WTC11 (cell line): ENCODE measurements around the gene ILDR2. TPM values are rescaled to one million over a fixed set of nuclear protein-coding genes. Genes with fewer than 3 reads are reported as not detected.

ENCODE experiments used
- ATAC-seq: fragments of 200-7000 bp; cut with Tn5 transposase; 2 replicates; pipeline ENCODE4 v1.10.0; 2021; ENCODE audit warnings: mild to moderate bottlenecking, moderate library complexity
- CTCF ChIA-PET: fragments of 300-600 bp; sonication (Branson Sonifier 250); formaldehyde crosslinking; loops from one replicate; lab custom pipeline; 2021; ENCODE audit warnings: antibody characterized with exemption; lab: Charles Lee
- POLR2A ChIA-PET: fragments of 350-600 bp; sonication (Branson Sonifier 250); formaldehyde crosslinking; loops from one replicate; lab custom pipeline; 2021; ENCODE audit warnings: antibody characterized with exemption; lab: Charles Lee
- DNase-seq: peaks from one replicate; pipeline ENCODE4 v3.0.0; 2021; ENCODE audit warnings: low spot score
- H3K27ac Mint-ChIP-seq: 2 replicates; pipeline ENCODE4 v1.8.0; 2021; ENCODE audit warnings: mixed read lengths
- H3K27me3 Mint-ChIP-seq: 2 replicates; pipeline ENCODE4 v1.8.0; 2021; ENCODE audit warnings: low read depth, mild to moderate bottlenecking, moderate library complexity, mixed read lengths
- H3K36me3 Mint-ChIP-seq: 2 replicates; pipeline ENCODE4 v1.8.0; 2021; ENCODE audit warnings: mixed read lengths
- H3K4me1 Mint-ChIP-seq: 2 replicates; pipeline ENCODE4 v1.8.0; 2022; ENCODE audit warnings: mixed read lengths
- H3K4me3 Mint-ChIP-seq: 2 replicates; pipeline ENCODE4 v1.8.0; 2021; ENCODE audit warnings: mild to moderate bottlenecking, moderate library complexity, mixed read lengths
- H3K9me3 Mint-ChIP-seq: 2 replicates; pipeline ENCODE4 v1.8.0; 2021; ENCODE audit warnings: mixed read lengths
- CDX4 ChIP-seq: fragments of 250-450 bp; sonication (Bioruptor Pico); IDR thresholded peaks from 2 replicates; pipeline ENCODE4 v1.9.0; 2021; ENCODE audit warnings: moderate library complexity, mild to moderate bottlenecking, inconsistent platforms, borderline replicate concordance
- CTCF ChIP-seq: fragments of 200-600 bp; IDR thresholded peaks from 2 replicates; pipeline ENCODE4 v1.8.0; 2022; ENCODE audit warnings: antibody characterized with exemption
- E2F4 ChIP-seq: sonication (generic); formaldehyde crosslinking; IDR thresholded peaks from 2 replicates; pipeline ENCODE4 v1.8.1; 2022; ENCODE audit warnings: low read depth, mild to moderate bottlenecking, moderate library complexity, missing genetic modification reagents, borderline replicate concordance
- ERG ChIP-seq: fragments of 250-450 bp; sonication (Bioruptor Pico); IDR thresholded peaks from 2 replicates; pipeline ENCODE4 v1.8.0; 2021; ENCODE audit warnings: mild to moderate bottlenecking
- FOXK1 ChIP-seq: sonication (generic); formaldehyde crosslinking; IDR thresholded peaks from 2 replicates; pipeline ENCODE4 v1.8.0; 2022; ENCODE audit warnings: mild to moderate bottlenecking, moderate library complexity, missing genetic modification reagents
- FOXP1 ChIP-seq: sonication (generic); formaldehyde crosslinking; IDR thresholded peaks from 2 replicates; pipeline ENCODE4 v1.8.0; 2022; ENCODE audit warnings: missing genetic modification reagents, mild to moderate bottlenecking, moderate library complexity, borderline replicate concordance
- GTF2I ChIP-seq: fragments of 250-450 bp; sonication (Bioruptor Pico); conservative IDR thresholded peaks from 2 replicates; pipeline ENCODE4 v1.4.0; 2021; ENCODE audit warnings: mild to moderate bottlenecking
- IRF1 ChIP-seq: sonication (generic); formaldehyde crosslinking; IDR thresholded peaks from 2 replicates; pipeline ENCODE4 v1.8.0; 2023; ENCODE audit warnings: missing genetic modification reagents
- IRF2 ChIP-seq: sonication (generic); formaldehyde crosslinking; IDR thresholded peaks from 2 replicates; pipeline ENCODE4 v1.8.0; 2022; ENCODE audit warnings: low read depth, missing genetic modification reagents, borderline replicate concordance
- JAZF1 ChIP-seq: fragments of 250-450 bp; sonication (Bioruptor Pico); IDR thresholded peaks from 2 replicates; pipeline ENCODE4 v1.9.0; 2021; ENCODE audit warnings: moderate library complexity, mild to moderate bottlenecking, inconsistent platforms
- JUN ChIP-seq: sonication (generic); formaldehyde crosslinking; IDR thresholded peaks from 2 replicates; pipeline ENCODE4 v1.8.0; 2023; ENCODE audit warnings: mild to moderate bottlenecking, missing genetic modification reagents
- MLX ChIP-seq: sonication (generic); formaldehyde crosslinking; IDR thresholded peaks from 2 replicates; pipeline ENCODE4 v1.8.1; 2023; ENCODE audit warnings: mild to moderate bottlenecking, missing genetic modification reagents, moderate library complexity
- NFATC4 ChIP-seq: fragments of 250-450 bp; sonication (Bioruptor Pico); IDR thresholded peaks from 2 replicates; pipeline ENCODE4 v1.9.0; 2021; ENCODE audit warnings: mild to moderate bottlenecking
- NR3C1 ChIP-seq: sonication (generic); formaldehyde crosslinking; conservative IDR thresholded peaks from 2 replicates; pipeline ENCODE4 v1.8.1; 2023; ENCODE audit warnings: low read depth, mild to moderate bottlenecking, missing genetic modification reagents
- RORB ChIP-seq: fragments of 250-450 bp; sonication (Bioruptor Pico); IDR thresholded peaks from 2 replicates; pipeline ENCODE4 v1.9.0; 2021; ENCODE audit warnings: mild to moderate bottlenecking
- TEAD1 ChIP-seq: sonication (generic); formaldehyde crosslinking; IDR thresholded peaks from 2 replicates; pipeline ENCODE4 v1.8.0; 2022; ENCODE audit warnings: mild to moderate bottlenecking, missing genetic modification reagents
- TEAD4 ChIP-seq: sonication (generic); formaldehyde crosslinking; IDR thresholded peaks from 2 replicates; pipeline ENCODE4 v1.8.0; 2022; ENCODE audit warnings: mild to moderate bottlenecking, missing genetic modification reagents
- TP53 ChIP-seq: sonication (generic); formaldehyde crosslinking; IDR thresholded peaks from 2 replicates; pipeline ENCODE4 v1.8.1; 2023; ENCODE audit warnings: mild to moderate bottlenecking, missing genetic modification reagents
- USF2 ChIP-seq: sonication (generic); formaldehyde crosslinking; IDR thresholded peaks from 2 replicates; pipeline ENCODE4 v1.8.1; 2023; ENCODE audit warnings: mild to moderate bottlenecking, missing genetic modification reagents, moderate library complexity
- ZBTB21 ChIP-seq: sonication (generic); formaldehyde crosslinking; IDR thresholded peaks from 2 replicates; pipeline ENCODE4 v1.8.1; 2023; ENCODE audit warnings: mild to moderate bottlenecking, missing genetic modification reagents, borderline replicate concordance
- ZNF138 ChIP-seq: sonication (generic); formaldehyde crosslinking; conservative IDR thresholded peaks from 2 replicates; pipeline ENCODE4 v1.8.1; 2022; ENCODE audit warnings: mild to moderate bottlenecking, moderate library complexity, missing genetic modification reagents
- ZNF317 ChIP-seq: sonication (generic); formaldehyde crosslinking; IDR thresholded peaks from 2 replicates; pipeline ENCODE4 v1.8.1; 2023; ENCODE audit warnings: low read depth, mild to moderate bottlenecking, moderate library complexity, missing genetic modification reagents, borderline replicate concordance
- ZNF396 ChIP-seq: fragments of 250-450 bp; sonication (Bioruptor Pico); IDR thresholded peaks from 2 replicates; pipeline ENCODE4 v1.8.0; 2021; ENCODE audit warnings: mild to moderate bottlenecking, moderate library complexity, borderline replicate concordance
- ZNF671 ChIP-seq: fragments of 250-450 bp; sonication (Bioruptor Pico); IDR thresholded peaks from 2 replicates; pipeline ENCODE4 v1.8.0; 2021; ENCODE audit warnings: mild to moderate bottlenecking
- total RNA-seq: library from RNA; stranded (reverse); gene quantifications from 3 replicates; pipeline ENCODE4 v1.2.3, GENCODE V29; 2021

ILDR2 gene
- total RNA-seq, 1 experiment from 2014 or later = 1.6 TPM

GRCh38 chr1:166969074-166969677 is 6.2 kb downstream of the ILDR2 start (continued):
- TF ChIP-seq CTCF (no peak), ZBTB21 (CRISPR knock-in tag) (no peak), ERG (CRISPR knock-in tag) (no peak), ZNF396 (no peak), ZNF317 (CRISPR knock-in tag) (no peak), GTF2I (no peak)

- no peaks in the 10 kb centered on the region for H3K9me3 Mint-ChIP-seq
- DNase-seq = no peak
Measured at GRCh38 chr1:166960858-166961474, 14.4 kb downstream of the ILDR2 start.

GRCh38 chr1:166956872-166957271 is 18.5 kb downstream of the ILDR2 start:
- Mint-ChIP-seq H3K27ac (no peak overlapping the region), H3K4me3 (no peak overlapping the region), H3K36me3 (no peaks in the 10 kb centered on the region), H3K9me3 (no peaks in the 10 kb centered on the region), H3K27me3 (peaks cover 20% of the 10 kb centered on the region), H3K4me1 (peaks cover 9% of the 10 kb centered on the region)
- ATAC-seq = no peak
- ChIA-PET CTCF (no interaction called here), POLR2A (no interaction called here)
- no peak for DNase-seq
- TF ChIP-seq FOXP1 (CRISPR knock-in tag) = no peak
- TF ChIP-seq TEAD1 = no peak
- no peak for TF ChIP-seq RORB (CRISPR knock-in tag)
- TF ChIP-seq FOXK1 (CRISPR knock-in tag) = no peak
- TF ChIP-seq NFATC4 (CRISPR knock-in tag) = no peak
- TF ChIP-seq JAZF1 (CRISPR knock-in tag) = no peak
- no peak for TF ChIP-seq E2F4 (CRISPR knock-in tag)
- TF ChIP-seq JUN (CRISPR knock-in tag) = no peak
- TF ChIP-seq IRF2 (CRISPR knock-in tag) = no peak
- TF ChIP-seq IRF1 = no peak
- TF ChIP-seq TEAD4 = no peak
- no peak for TF ChIP-seq TP53 (CRISPR knock-in tag)
- TF ChIP-seq CDX4 = no peak
- TF ChIP-seq ZBTB21 (CRISPR knock-in tag) = no peak

More at GRCh38 chr1:166960858-166961474, 14.4 kb downstream of the ILDR2 start:
- ChIA-PET POLR2A (no interaction called here), CTCF (no interaction called here)
- no peaks in the 10 kb centered on the region for H3K36me3 Mint-ChIP-seq
- H3K4me3 Mint-ChIP-seq = no peak overlapping the region
- no peaks in the 10 kb centered on the region for H3K4me1 Mint-ChIP-seq
- 0 out of 2 replicates have a peak, but pooled peaks have one; percentile 20 for ATAC-seq
- TF ChIP-seq IRF1 (no peak), ZNF138 (CRISPR knock-in tag) (no peak), NR3C1 (no peak), USF2 (CRISPR knock-in tag) (no peak), ZNF671 (CRISPR knock-in tag) (no peak), FOXK1 (CRISPR knock-in tag) (no peak), MLX (no peak)
- peaks cover 17% of the 10 kb centered on the region for H3K27me3 Mint-ChIP-seq
- H3K27ac Mint-ChIP-seq = no peak overlapping the region
